HEK293 (cell line): ENCODE data around the gene SHD.

ENCODE experiments used
- BCL11A ChIP-seq: fragments of 450-650 bp; formaldehyde crosslinking; IDR thresholded peaks from 2 replicates; pipeline ENCODE4 v1.5.1; 2016; ENCODE audit warnings: low read depth, missing biosample characterization, missing genetic modification characterization
- GLIS2 ChIP-seq: fragments of 450-650 bp; formaldehyde crosslinking; IDR thresholded peaks from 2 replicates; pipeline ENCODE4 v1.5.1; 2016; ENCODE audit warnings: missing biosample characterization, missing genetic modification characterization
- KLF17 ChIP-seq: fragments of 450-650 bp; formaldehyde crosslinking; IDR thresholded peaks from 2 replicates; pipeline ENCODE4 v1.5.1; 2016; ENCODE audit warnings: missing biosample characterization, missing genetic modification characterization
- KLF9 ChIP-seq: fragments of 450-650 bp; formaldehyde crosslinking; IDR thresholded peaks from 2 replicates; pipeline ENCODE4 v1.5.1; 2016; ENCODE audit warnings: missing biosample characterization, missing genetic modification characterization, low read depth
- OSR2 ChIP-seq: fragments of 450-650 bp; formaldehyde crosslinking; IDR thresholded peaks from 2 replicates; pipeline ENCODE4 v1.5.1; 2016; ENCODE audit warnings: missing biosample characterization, missing genetic modification characterization
- PATZ1 ChIP-seq: fragments of 450-650 bp; formaldehyde crosslinking; IDR thresholded peaks from 2 replicates; pipeline ENCODE4 v1.5.1; 2016; ENCODE audit warnings: missing biosample characterization, missing genetic modification characterization
- PRDM10 ChIP-seq: fragments of 450-650 bp; formaldehyde crosslinking; IDR thresholded peaks from 2 replicates; pipeline ENCODE4 v1.5.1; 2016; ENCODE audit warnings: missing biosample characterization, missing genetic modification characterization
- ZBTB20 ChIP-seq: fragments of 450-650 bp; formaldehyde crosslinking; IDR thresholded peaks from 2 replicates; pipeline ENCODE4 v1.5.1; 2016; ENCODE audit warnings: missing biosample characterization, missing genetic modification characterization
- ZBTB48 ChIP-seq: fragments of 450-650 bp; formaldehyde crosslinking; IDR thresholded peaks from 2 replicates; pipeline ENCODE4 v1.5.1; 2016; ENCODE audit warnings: missing biosample characterization, missing genetic modification characterization
- ZFHX2 ChIP-seq: fragments of 450-650 bp; formaldehyde crosslinking; conservative IDR thresholded peaks from 2 replicates; pipeline ENCODE4 v1.5.1; 2016; ENCODE audit warnings: missing biosample characterization, missing genetic modification characterization
- ZFP3 ChIP-seq: fragments of 450-650 bp; formaldehyde crosslinking; IDR thresholded peaks from 2 replicates; pipeline ENCODE4 v1.5.1; 2016; ENCODE audit warnings: low read depth, missing biosample characterization, missing genetic modification characterization
- ZNF132 ChIP-seq: fragments of 450-650 bp; formaldehyde crosslinking; IDR thresholded peaks from 2 replicates; pipeline ENCODE4 v1.5.1; 2017; ENCODE audit warnings: missing biosample characterization, missing genetic modification characterization, borderline replicate concordance
- ZNF146 ChIP-seq: fragments of 450-650 bp; formaldehyde crosslinking; IDR thresholded peaks from 2 replicates; pipeline ENCODE4 v1.5.1; 2016; ENCODE audit warnings: missing biosample characterization, missing genetic modification characterization
- ZNF2 ChIP-seq: fragments of 450-650 bp; formaldehyde crosslinking; IDR thresholded peaks from 2 replicates; pipeline ENCODE4 v1.5.1; 2016; ENCODE audit warnings: missing biosample characterization, missing genetic modification characterization
- ZNF335 ChIP-seq: fragments of 450-650 bp; formaldehyde crosslinking; conservative IDR thresholded peaks from 2 replicates; pipeline ENCODE4 v1.5.1; 2016; ENCODE audit warnings: missing biosample characterization, missing genetic modification characterization
- ZNF341 ChIP-seq: fragments of 450-650 bp; formaldehyde crosslinking; IDR thresholded peaks from 2 replicates; pipeline ENCODE4; 2016; ENCODE audit warnings: low read depth, missing biosample characterization, missing genetic modification characterization
- ZNF37A ChIP-seq: fragments of 450-650 bp; IDR thresholded peaks from 2 replicates; pipeline ENCODE4 v1.5.1; 2018; ENCODE audit warnings: missing biosample characterization, missing genetic modification characterization
- ZNF580 ChIP-seq: fragments of 450-650 bp; formaldehyde crosslinking; IDR thresholded peaks from 2 replicates; pipeline ENCODE4 v1.5.1; 2016; ENCODE audit warnings: missing biosample characterization, missing genetic modification characterization
- ZNF768 ChIP-seq: fragments of 450-650 bp; formaldehyde crosslinking; IDR thresholded peaks from 2 replicates; pipeline ENCODE4 v1.5.1; 2018; ENCODE audit warnings: missing biosample characterization, mild to moderate bottlenecking, missing genetic modification characterization

The SHD gene

GRCh38 chr19:4267101-4267900 is 11.8 kb upstream of the SHD start (continued):
- no peak for TF ChIP-seq ZNF37A (tag by site-specific recombination)
- TF ChIP-seq KLF9: no peak
- TF ChIP-seq PATZ1: peak; percentile 96
- TF ChIP-seq ZFP3: peak; percentile 100
- peak; percentile 37; the same call in 1 of the 2 replicates for TF ChIP-seq KLF17
- TF ChIP-seq ZNF580: peak; percentile 87
- peak; percentile 87 for TF ChIP-seq PRDM10
- TF ChIP-seq ZNF2 (tag by site-specific recombination): peak; percentile 84
- TF ChIP-seq OSR2 (tag by site-specific recombination): no peak
- peak; percentile 30; the same call in 1 of the 2 replicates for TF ChIP-seq ZFHX2 (tag by site-specific recombination)
- no peak for TF ChIP-seq ZNF768
- no peak for TF ChIP-seq ZNF146 (tag by site-specific recombination)
- TF ChIP-seq ZNF335 (tag by site-specific recombination): 0 out of 2 replicates have a peak, but pooled peaks have one; percentile 12
- 0 out of 2 replicates have a peak, but pooled peaks have one; percentile 15 for TF ChIP-seq ZBTB48 (tag by site-specific recombination)
- TF ChIP-seq ZBTB20: 0 out of 2 replicates have a peak, but pooled peaks have one; percentile 22
- 0 out of 2 replicates have a peak, but pooled peaks have one; percentile 18 for TF ChIP-seq BCL11A (tag by site-specific recombination)
- no peak for TF ChIP-seq ZNF132
- TF ChIP-seq ZNF341 (tag by site-specific recombination): peak; percentile 59; the same call in 1 of the 2 replicates
- TF ChIP-seq GLIS2: peak; percentile 79; the same call in 1 of the 2 replicates
